ENCODE data around the gene TGM2.
A peak's percentile ranks its signal among the peaks of the same experiment; 100 is the strongest.

TGM2 gene

DNA sequence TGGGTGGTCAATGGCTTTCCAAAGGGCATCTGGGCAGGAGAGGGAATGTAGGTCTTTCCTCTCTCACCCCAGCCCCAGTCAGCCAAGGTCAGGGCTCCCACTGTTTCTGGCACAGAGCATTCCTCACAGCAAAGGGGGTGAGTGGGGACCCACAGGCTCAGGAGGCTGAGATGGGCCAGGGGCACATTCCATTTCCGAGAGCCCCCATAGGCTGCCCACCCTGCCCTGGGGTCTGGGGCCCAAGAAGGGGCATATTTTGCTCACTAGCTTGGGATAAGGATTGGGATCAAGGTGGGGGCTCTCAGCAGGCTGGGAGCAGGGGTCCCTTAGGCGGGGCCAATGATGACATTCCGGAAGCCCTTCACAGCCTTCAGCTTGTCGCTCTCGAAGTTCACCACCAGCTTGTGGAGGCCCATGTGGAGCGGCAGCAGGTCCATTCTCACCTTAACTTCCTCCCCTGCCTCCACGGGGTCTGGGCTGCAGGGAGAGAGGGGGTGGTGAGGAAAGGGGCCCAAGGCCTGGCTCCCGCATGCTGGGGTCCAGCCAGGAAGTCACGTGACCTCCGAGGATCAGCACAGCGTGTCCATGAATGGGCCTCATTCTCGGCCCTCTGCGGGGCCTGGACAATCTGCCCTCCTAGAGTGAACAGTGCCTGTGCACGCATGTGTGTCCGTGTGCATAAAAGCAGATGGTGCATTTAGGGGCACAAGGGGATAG lies 35.0 kb downstream of the TGM2 start:
- no peak for DNase-seq

- DNase-seq, result no peak
These were observed 35.7 kb downstream of the TGM2 start for GRCh38 chr20:38129248-38129865.

DNA sequence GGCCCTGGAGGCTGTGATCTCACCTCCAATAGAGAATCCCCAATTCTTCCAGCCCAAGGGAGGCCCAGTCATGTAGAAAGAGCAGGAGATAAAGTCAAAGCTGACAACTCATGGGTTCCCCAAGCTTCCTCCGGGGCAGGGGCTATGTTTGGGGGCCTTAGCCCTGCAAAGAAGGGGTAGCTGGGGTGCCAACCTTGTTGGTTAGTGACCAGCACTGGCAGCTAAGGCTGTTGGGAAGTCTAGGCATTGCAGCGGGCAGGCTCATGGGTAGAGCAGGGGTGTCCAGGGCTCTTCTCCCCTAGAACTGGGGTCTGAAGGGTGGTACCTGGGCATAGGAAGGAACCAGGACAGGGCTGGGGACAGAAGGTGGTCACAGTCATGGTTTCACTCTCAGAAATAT lies 36.4 kb downstream of the TGM2 start:
- peak; percentile 12 for DNase-seq

DNA sequence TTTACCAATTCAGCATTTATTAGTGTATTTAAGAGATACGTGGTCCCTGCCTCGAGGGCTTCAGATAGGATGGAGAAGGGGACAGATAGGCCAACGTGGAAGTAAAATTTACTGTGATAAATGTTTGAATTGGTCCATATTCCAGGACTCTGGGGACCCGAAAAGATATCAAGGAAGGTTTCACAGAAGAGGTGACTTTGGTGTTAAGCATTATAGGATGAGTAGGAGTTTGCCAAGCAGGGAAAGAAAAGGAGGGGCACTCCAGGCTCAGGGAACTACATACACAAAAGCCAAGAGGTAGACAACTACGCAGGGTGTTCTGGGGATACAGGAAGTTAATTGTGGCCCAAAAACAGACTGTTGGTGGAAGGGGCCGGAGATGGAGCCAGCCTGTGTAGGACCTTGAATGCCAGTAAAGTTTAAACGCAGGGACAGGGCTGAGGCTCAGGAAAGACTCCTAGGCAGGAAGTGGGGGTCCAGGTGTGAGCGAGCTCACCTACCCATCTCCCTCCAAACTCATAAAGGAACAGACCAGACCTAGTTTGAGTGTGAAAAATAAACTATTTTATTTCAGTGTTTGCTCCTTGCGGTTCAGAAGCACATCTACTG lies 37.0 kb downstream of the TGM2 start:
- DNase-seq, result peak; percentile 23

DNA sequence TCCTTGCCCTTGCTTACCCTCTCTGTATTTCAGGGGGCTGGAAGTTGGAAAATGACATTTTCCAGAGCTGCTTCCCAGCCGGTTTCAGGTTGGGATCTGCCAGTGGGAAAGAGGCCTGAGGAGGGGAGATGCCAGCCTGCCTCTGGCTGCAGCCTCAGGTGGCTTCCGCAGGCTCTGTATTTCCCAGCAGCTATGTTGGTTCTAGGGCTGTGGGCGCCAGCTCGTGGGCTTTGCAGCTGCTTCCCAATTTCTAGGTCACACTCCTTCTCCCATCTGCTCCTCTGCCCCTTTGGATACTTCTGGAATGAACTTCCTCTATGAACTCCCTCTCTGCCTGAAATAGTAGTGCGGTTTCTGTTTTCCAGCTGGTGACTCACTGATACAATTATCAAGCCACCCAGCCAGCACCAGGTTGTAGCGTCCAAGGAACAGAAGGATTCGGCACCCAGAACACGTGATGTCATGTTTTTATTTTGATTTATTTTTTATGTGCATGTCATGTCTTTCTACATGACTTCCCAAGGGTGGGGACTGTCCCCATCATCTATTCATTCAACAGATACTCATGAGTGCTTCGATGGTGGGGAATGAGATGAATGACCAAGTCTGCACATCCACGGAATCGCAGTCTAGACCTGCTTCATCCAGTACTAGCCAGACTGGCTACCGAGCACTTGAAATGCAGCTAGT lies 38.0 kb downstream of the TGM2 start:
- peak; percentile 6 for DNase-seq

DNA sequence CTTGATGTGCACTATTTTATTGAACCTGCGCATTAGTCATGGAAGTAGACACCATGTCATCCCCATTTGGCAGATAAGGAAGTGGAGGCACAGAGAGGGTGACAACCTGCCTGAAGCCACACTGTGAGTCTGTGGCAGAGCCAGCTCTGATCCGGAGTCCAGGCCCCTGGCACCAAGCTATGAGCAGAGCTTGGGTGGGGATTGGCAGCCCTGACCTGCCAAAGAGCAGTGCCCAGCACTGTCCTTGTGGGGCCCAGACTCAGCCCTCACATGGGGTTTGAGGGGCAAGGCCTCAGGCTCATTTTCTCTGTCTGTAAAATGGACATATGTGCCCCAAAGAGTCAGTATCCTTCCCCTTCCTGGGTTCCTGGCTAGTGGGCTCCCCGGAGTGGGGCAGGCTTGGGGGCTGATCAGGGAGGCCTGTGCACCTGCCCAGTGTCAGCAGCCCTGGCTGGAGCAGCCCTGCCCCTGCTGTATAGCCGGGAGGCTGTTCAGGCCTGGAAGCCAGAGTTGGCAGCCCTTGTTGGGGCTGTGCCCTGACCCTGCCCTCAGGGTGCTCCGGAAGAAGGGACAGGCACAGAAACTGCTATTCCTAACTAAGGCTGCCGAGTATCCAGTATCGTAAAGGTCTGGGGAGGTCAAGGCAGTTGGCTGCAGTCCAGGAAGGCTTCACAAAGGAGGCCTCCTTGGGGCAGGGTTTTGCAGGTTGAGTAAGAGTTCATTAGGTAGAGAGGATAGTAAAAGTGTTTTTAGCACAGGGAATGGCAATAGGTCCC lies 38.7 kb downstream of the TGM2 start:
- no peak for DNase-seq

- no peak for DNase-seq
These were observed 39.7 kb downstream of the TGM2 start for GRCh38 chr20:38125157-38126056.

- DNase-seq, result no peak
These were observed 42.0 kb downstream of the TGM2 start for GRCh38 chr20:38123021-38123587.

DNA sequence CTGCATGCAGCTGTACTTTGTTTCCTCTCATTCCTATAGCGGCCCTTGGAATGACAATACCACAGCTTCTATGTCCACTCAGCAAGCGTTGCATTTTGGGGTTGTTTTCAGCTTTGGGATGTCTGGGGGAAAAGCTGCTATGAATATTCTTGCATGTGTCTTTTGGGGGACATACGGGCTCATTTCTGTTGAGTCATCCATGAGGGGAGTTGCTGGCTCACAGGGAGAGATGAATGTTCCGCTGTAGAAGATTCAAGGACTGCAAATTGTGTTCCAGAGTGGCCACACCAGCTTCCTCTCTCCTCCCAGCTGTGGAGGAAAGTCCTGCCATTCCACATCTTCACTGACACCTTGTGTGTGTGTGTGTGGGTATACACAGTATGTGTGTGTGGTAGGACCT lies 43.3 kb downstream of the TGM2 start:
- DNase-seq, result no peak

GRCh38 chr20:38120625-38120988 lies 44.5 kb downstream of the TGM2 start:
- DNase-seq, result no peak

DNA sequence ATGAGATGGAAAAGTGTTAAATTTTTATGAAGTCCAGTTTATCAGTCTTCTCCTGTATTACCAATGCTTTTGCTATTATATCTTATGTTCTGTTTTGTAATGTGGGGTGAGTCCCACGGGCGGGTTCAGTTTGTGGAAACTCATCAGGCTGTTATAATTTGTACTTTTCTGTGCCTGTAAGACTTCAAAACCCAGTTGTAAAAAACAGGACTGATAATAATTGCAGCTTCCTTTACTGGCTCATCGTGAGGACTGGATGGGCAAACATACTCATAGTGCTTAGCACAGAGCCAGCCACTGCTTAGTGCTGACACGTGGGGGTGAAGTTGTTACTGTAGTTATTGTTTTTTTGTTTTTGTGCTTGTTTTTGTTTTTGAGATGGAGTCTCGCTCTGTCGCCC lies 45.6 kb downstream of the TGM2 start:
- no peak for DNase-seq

DNA sequence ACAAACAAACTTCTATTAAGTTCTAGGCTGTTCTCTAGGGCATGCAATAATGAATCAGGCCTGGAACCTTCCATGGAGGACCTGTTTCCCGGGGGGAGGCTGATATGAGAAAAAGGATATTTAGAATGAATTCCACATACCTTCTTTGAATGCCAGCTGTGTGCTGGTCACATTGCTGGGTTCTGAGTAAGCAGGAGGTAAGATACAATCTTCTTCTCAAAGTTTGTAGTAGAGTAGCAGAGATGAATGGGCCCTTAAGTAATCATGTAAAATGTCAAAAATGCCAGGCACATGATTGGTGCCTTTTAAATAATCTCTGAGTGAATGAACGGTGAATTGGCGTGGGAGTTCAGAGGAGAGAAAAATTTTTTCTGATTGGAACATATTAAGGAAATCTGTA lies 47.4 kb downstream of the TGM2 start:
- DNase-seq, result no peak

DNA sequence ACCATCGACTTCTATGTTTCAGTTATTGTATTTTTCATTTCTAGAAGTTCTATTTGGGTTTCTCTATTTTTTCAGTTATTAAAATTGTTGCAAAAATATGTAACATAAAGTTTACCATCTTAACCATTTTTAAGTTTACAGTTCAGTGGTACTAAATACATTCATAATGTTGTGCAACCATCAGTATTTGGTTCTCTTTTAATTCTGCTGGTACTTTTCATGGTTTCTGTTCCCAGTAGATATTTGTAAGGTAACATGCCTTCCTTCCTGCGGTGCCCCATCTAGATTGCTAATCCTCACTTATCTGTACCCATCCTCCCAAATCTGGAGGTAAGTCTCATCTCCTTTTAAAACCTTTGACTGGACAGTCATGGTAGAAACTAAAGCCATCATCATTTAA lies 47.9 kb downstream of the TGM2 start:
- DNase-seq, result no peak

DNA sequence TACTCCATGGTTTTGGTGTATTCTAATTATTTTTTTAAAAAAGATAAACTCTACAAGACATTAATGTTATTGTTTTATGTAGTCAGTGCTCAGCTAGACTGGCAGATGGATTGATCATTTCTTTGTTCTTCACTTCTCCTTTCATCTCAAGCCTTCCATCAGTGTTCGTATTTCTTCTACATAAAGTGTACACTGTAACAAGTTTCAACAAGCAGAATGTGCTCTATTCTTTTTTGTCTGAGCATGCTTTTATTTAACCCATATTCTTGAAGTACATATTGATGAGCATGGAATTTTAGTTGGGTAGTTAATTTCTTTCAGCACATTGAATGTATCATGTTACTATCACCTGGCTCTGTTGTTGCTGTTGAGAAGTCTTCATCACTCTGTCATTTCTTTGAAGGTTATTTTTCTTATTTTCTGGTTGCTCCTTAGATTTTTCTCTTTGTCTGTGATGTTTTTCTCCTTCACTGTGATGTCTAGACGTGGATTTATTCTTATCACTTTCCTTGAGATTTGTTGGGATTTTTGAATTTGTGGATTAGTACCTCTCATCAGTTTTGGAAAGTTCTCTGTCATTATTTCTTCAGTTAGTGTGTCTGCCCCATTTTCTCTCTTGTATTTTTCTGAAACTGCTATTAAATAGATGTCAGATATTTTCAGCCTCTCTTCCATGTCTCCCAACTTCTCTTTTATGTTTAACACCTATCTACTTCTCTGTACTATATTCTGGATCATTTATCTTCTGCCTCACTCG lies 48.5 kb downstream of the TGM2 start:
- no peak for DNase-seq

- DNase-seq, result no peak
These were observed 49.2 kb downstream of the TGM2 start for GRCh38 chr20:38115896-38116295.

GRCh38 chr20:38115205-38115604 lies 49.9 kb downstream of the TGM2 start:
- no peak for DNase-seq

DNA sequence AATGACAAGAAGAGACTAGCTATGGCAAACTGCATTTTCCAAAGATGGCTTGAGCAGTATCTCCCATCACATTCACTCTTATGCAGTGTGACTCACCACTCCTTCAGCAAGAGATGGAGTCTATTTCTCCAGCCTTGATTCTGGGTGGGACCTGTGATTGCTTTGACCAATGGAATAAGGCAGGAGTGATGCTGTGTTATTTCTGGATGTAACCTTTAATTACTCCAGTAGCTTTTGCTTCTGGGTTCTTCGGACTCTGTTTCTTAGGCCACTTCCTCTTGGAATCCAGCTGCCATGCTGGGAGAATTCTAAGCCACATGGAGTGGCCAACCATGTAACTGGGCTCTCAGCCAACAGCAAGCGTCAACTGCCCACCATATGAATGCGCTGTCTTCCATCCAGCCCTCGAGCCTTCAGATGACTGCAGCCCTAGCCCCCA lies 50.7 kb downstream of the TGM2 start:
- no peak for DNase-seq

DNA sequence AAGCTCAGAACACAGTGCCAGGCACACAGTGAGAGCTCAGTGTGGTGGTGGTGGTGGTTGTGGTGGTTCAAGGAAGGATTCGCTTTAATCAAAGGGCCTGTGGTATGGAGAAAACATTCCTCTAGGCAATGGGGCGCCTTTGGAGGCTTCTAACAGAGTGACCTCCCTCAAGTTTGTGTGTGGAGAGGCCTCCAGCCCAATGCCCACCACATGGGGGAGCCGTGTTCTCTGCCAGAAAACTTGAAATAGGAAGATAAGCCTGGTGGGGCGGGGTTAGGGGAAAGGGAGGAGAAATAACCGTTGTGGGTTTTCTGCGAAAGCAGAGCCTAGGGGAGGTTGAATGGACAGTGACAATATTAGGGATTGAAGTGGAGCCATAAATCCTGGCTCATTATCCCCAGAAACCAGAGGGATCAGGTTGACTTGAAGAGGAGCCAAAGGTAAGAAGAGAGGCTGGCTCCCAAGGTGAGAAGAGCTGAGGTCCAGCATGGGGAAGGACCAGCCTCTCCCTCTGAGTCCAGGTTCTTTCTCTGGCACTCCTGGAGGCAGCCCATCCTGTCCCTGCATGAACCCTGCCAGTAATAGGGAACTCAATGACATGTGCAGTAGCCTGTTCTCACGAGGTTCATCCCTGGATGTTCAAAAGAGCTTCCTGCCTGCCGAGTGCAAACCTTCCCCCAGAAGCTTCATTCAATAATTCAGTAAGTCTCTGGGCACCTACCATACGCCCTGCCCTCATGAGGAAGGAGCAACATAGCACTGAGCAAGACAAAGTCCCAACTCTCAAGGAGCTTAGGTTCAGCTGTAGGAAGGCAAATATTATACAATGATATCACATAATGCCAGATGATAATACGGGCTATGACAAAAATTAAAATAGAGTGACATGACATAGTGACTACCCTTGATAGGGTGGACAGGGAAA lies 51.4 kb downstream of the TGM2 start:
- no peak for DNase-seq

DNA sequence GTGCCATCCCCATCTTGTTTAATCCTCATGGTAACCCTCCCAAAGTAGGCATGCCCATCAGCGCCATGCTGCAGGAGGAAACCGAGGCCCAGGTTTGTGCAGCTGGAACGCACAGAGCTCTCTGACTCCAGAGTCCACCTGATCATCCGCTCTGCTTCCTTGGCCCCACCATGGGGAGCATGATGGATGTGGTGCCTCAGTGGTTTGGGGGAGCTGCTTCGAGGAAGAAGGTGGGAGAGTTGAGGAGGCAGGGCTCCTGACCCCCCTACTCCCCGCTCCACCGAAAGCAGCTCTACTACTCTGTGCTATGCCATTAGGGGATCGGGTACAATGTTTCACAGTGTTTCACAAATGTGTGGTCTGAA lies 52.2 kb downstream of the TGM2 start:
- DNase-seq, result no peak

All from activated CD4-positive, CD25-positive, alpha-beta regulatory T cell treated with anti-CD3 and anti-CD28 coated beads, Interleukin-2, amount 50 U/mL, for 72 hours (primary cell).